ENCODE results near the gene LUC7L.
"Not testable (repeated sequence)": the region's sequence is repeated elsewhere in the genome, so short reads cannot be mapped to it uniquely, and the experiment has no call there.

LUC7L gene

DNA sequence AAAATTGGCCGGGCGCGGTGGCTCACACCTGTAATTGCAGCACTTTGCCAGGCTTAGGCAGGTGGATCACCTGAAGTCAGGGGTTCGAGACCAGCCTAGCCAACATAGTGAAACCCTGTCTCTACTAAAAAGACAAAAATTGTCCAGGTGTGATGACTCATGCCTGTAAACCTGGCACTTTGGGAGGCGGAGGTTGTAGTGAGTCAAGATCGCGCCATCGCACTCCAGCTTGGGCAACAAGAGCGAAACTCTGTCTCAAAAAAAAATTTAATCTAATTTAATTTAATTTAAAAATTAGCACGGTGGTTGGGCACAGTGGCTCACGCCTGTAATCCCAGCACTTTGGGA is 50.6 kb downstream of the LUC7L start:
- DNase-seq = no peak

GRCh38 chr16:177981-178667 is 51.1 kb downstream of the LUC7L start:
- no peak for DNase-seq

GRCh38 chr16:177394-177822 is 51.8 kb downstream of the LUC7L start:
- DNase-seq = no peak

DNA sequence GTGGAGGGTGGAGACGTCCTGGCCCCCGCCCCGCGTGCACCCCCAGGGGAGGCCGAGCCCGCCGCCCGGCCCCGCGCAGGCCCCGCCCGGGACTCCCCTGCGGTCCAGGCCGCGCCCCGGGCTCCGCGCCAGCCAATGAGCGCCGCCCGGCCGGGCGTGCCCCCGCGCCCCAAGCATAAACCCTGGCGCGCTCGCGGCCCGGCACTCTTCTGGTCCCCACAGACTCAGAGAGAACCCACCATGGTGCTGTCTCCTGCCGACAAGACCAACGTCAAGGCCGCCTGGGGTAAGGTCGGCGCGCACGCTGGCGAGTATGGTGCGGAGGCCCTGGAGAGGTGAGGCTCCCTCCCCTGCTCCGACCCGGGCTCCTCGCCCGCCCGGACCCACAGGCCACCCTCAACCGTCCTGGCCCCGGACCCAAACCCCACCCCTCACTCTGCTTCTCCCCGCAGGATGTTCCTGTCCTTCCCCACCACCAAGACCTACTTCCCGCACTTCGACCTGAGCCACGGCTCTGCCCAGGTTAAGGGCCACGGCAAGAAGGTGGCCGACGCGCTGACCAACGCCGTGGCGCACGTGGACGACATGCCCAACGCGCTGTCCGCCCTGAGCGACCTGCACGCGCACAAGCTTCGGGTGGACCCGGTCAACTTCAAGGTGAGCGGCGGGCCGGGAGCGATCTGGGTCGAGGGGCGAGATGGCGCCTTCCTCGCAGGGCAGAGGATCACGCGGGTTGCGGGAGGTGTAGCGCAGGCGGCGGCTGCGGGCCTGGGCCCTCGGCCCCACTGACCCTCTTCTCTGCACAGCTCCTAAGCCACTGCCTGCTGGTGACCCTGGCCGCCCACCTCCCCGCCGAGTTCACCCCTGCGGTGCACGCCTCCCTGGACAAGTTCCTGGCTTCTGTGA is 52.5 kb downstream of the LUC7L start, which contains the start of gene HBA1:
Gene HBA1 (plus strand): TSS at position 204 of the 906 bp plus-strand sequence. CDS start 37 bp downstream, at position 241.
- not testable (repeated sequence) for DNase-seq

DNA sequence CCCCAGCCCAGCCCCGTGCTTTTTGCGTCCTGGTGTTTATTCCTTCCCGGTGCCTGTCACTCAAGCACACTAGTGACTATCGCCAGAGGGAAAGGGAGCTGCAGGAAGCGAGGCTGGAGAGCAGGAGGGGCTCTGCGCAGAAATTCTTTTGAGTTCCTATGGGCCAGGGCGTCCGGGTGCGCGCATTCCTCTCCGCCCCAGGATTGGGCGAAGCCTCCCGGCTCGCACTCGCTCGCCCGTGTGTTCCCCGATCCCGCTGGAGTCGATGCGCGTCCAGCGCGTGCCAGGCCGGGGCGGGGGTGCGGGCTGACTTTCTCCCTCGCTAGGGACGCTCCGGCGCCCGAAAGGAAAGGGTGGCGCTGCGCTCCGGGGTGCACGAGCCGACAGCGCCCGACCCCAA is 53.2 kb downstream of the LUC7L start:
- not testable (repeated sequence) for DNase-seq

DNA sequence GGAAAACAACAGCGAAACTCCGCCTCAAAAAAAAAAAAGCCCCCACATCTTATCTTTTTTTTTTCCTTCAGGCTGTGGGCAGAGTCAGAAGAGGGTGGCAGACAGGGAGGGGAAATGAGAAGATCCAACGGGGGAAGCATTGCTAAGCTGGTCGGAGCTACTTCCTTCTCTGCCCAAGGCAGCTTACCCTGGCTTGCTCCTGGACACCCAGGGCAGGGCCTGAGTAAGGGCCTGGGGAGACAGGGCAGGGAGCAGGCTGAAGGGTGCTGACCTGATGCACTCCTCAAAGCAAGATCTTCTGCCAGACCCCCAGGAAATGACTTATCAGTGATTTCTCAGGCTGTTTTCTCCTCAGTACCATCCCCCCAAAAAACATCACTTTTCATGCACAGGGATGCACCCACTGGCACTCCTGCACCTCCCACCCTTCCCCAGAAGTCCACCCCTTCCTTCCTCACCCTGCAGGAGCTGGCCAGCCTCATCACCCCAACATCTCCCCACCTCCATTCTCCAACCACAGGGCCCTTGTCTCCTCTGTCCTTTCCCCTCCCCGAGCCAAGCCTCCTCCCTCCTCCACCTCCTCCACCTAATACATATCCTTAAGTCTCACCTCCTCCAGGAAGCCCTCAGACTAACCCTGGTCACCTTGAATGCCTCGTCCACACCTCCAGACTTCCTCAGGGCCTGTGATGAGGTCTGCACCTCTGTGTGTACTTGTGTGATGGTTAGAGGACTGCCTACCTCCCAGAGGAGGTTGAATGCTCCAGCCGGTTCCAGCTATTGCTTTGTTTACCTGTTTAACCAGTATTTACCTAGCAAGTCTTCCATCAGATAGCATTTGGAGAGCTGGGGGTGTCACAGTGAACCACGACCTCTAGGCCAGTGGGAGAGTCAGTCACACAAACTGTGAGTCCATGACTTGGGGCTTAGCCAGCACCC is 54.0 kb downstream of the LUC7L start:
- DNase-seq = no peak

GRCh38 chr16:173928-174769 is 55.1 kb downstream of the LUC7L start:
- DNase-seq = not testable (repeated sequence)

DNA sequence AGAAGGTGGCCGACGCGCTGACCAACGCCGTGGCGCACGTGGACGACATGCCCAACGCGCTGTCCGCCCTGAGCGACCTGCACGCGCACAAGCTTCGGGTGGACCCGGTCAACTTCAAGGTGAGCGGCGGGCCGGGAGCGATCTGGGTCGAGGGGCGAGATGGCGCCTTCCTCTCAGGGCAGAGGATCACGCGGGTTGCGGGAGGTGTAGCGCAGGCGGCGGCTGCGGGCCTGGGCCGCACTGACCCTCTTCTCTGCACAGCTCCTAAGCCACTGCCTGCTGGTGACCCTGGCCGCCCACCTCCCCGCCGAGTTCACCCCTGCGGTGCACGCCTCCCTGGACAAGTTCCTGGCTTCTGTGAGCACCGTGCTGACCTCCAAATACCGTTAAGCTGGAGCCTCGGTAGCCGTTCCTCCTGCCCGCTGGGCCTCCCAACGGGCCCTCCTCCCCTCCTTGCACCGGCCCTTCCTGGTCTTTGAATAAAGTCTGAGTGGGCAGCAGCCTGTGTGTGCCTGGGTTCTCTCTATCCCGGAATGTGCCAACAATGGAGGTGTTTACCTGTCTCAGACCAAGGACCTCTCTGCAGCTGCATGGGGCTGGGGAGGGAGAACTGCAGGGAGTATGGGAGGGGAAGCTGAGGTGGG is 55.9 kb downstream of the LUC7L start:
- DNase-seq = not testable (repeated sequence)

DNA sequence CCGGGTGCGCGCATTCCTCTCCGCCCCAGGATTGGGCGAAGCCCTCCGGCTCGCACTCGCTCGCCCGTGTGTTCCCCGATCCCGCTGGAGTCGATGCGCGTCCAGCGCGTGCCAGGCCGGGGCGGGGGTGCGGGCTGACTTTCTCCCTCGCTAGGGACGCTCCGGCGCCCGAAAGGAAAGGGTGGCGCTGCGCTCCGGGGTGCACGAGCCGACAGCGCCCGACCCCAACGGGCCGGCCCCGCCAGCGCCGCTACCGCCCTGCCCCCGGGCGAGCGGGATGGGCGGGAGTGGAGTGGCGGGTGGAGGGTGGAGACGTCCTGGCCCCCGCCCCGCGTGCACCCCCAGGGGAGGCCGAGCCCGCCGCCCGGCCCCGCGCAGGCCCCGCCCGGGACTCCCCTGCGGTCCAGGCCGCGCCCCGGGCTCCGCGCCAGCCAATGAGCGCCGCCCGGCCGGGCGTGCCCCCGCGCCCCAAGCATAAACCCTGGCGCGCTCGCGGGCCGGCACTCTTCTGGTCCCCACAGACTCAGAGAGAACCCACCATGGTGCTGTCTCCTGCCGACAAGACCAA is 56.8 kb downstream of the LUC7L start, which contains the start of gene HBA2:
Gene HBA2 (plus strand): TSS at position 503 of the 568 bp plus-strand sequence. CDS start 37 bp downstream, at position 540.
- not testable (repeated sequence) for DNase-seq

- no peak for DNase-seq
Measured at GRCh38 chr16:170788-171187, 58.5 kb downstream of the LUC7L start.

DNA sequence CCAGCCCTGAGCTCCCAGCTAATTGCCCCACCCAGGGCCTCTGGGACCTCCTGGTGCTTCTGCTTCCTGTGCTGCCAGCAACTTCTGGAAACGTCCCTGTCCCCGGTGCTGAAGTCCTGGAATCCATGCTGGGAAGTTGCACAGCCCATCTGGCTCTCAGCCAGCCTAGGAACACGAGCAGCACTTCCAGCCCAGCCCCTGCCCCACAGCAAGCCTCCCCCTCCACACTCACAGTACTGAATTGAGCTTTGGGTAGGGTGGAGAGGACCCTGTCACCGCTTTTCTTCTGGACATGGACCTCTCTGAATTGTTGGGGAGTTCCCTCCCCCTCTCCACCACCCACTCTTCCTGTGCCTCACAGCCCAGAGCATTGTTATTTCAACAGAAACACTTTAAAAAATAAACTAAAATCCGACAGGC is 59.2 kb downstream of the LUC7L start:
- not testable (repeated sequence) for DNase-seq

- DNase-seq = no peak
Measured at GRCh38 chr16:169014-169413, 60.2 kb downstream of the LUC7L start.

GRCh38 chr16:168424-168823 is 60.8 kb downstream of the LUC7L start:
- no peak for DNase-seq

GRCh38 chr16:167122-167690 is 62.0 kb downstream of the LUC7L start:
- no peak for DNase-seq

DNA sequence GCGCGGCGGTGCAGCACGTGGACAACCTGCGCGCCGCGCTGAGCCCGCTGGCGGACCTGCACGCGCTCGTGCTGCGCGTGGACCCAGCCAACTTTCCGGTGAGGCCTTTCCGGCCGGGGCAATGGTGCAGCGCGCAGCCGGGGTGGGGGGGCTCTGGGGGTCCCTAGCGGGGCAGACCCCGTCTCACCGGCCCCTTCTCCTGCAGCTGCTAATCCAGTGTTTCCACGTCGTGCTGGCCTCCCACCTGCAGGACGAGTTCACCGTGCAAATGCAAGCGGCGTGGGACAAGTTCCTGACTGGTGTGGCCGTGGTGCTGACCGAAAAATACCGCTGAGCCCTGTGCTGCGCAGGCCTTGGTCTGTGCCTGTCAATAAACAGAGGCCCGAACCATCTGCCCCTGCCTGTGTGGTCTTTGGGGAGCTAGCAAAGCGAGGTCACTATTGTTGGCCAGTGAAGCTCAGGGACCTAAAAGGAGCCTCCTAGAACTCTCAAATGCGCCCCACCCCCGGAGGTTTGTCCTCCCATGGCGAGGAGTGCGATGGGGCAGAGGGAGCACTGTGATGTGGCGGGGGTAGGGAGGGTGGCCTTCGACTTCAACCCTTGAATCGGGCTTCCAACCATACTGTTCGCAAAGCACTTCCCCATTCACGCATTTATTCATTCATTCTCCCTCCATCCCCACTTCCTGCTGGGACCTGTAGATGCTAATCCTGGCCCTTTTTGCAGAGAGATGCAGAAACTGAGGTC is 62.7 kb downstream of the LUC7L start:
- DNase-seq = no peak

DNA sequence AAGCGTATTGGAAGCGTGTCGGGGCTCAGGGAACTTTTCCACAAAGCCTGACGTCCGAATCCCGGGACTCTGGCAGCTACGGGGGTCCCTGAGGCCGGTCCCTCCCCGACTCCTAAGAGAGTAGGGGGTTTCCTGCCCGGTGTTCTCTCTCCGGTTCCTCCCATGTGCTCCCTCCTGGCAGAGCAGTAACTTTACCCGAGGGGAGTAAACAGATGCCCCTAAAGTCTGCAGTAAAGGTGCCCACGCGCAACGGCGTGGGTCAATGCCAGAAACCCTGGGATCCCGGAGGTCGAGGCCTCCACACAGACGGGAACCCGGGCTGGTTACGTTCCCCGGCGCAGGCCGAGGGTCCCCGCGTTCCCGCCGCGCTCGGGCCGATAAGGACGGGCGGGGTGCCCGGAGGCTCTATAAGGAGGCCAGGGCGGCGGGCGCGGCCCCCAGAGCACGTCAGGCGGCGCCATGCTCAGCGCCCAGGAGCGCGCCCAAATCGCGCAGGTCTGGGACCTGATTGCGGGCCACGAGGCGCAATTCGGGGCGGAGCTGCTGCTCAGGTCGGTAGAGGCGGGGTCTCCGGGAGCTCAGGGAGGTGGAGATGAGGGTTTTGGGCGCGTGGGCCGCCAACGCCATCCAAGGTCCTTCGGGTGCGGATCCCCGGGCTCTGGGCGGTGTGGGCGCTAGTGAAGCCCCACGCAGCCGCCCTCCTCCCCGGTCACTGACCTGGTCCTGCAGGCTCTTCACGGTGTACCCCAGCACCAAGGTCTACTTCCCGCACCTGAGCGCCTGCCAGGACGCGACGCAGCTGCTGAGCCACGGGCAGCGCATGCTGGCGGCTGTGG is 63.5 kb downstream of the LUC7L start, which contains the start of gene HBM:
Gene HBM (plus strand): TSS at position 440 of the 836 bp plus-strand sequence. CDS start 20 bp downstream, at position 460.
- DNase-seq = no peak

GRCh38 chr16:164827-165538 is 64.3 kb downstream of the LUC7L start:
- no peak for DNase-seq

All from activated CD4-positive, alpha-beta T cell treated with anti-CD3 and anti-CD28 coated beads, Interleukin-2, Interleukin-6, amounts not matched to agents 100 ng/mL and 50 ng/mL, durations not matched to agents 16 hours and 8 hours (primary cell).